Upper lobe of left lung (tissue), 4 donors: ENCODE results near the gene FHIT.

ENCODE experiments used
- CTCF ChIP-seq, 6 experiments: fragments of 450-650 bp in 4 of 6; fragments of 200-600 bp in 2 of 6; sonication (generic) in 2 of 6; IDR thresholded peaks; one replicate each; pipeline ENCODE4 v1.5.1; 2016 to 2019; ENCODE audit warnings: antibody characterized with exemption in 6 of 6
- POLR2A ChIP-seq, 4 donors: fragments of 450-650 bp; IDR thresholded peaks; one replicate each; pipeline ENCODE4 v1.5.1; 2016 to 2017; ENCODE audit warnings: antibody characterized with exemption in 4 of 4, mild to moderate bottlenecking in 2 of 4

GRCh38 chr3:59908701-59909100 is 1342.6 kb downstream of the FHIT start:
- TF ChIP-seq CTCF (IDR thresholded peaks at IDR 0.05), result no peak
- no peak for TF ChIP-seq POLR2A (IDR thresholded peaks at IDR 0.05)
